RWPE2 (cell line): Measurements from ENCODE around the gene CRACDL.

Source experiments
- ATAC-seq: fragments of 200-7000 bp; cut with Tn5 transposase; 3 replicates; pipeline ENCODE4 v1.9.1; 2021; ENCODE audit warnings: low read depth
- DNase-seq: peaks from one replicate; pipeline ENCODE4 v3.0.0-alpha.2; 2020; ENCODE audit warnings: low spot score
- H3K27ac ChIP-seq: fragments of 450-650 bp; 2 replicates; pipeline ENCODE4 v1.5.1; 2017; ENCODE audit warnings: mild to moderate bottlenecking; ENCODE audit not compliant: poor library complexity, severe bottlenecking
- H3K27me3 ChIP-seq: fragments of 250-450 bp; sonication (Bioruptor Pico); 2 replicates; pipeline ENCODE4 v1.5.1; 2021; ENCODE audit warnings: mild to moderate bottlenecking, moderate library complexity; ENCODE audit not compliant: insufficient read depth, poor library complexity, severe bottlenecking
- H3K36me3 ChIP-seq: fragments of 250-450 bp; sonication (Bioruptor Pico); 2 replicates; pipeline ENCODE4 v1.5.1; 2020; ENCODE audit warnings: low read depth, mild to moderate bottlenecking, moderate library complexity
- H3K4me1 ChIP-seq: fragments of 250-450 bp; sonication (Bioruptor Pico); 2 replicates; pipeline ENCODE4 v1.5.1; 2021; ENCODE audit warnings: mild to moderate bottlenecking, moderate library complexity; ENCODE audit not compliant: insufficient read depth, poor library complexity, severe bottlenecking
- H3K4me3 ChIP-seq: fragments of 250-450 bp; sonication (Bioruptor Pico); 2 replicates; pipeline ENCODE4 v1.5.1; 2021; ENCODE audit warnings: mild to moderate bottlenecking, moderate library complexity; ENCODE audit not compliant: severe bottlenecking
- H3K9me3 ChIP-seq: fragments of 250-450 bp; sonication (Bioruptor Pico); 2 replicates; pipeline ENCODE4 v1.5.1; 2021; ENCODE audit warnings: mild to moderate bottlenecking, moderate library complexity; ENCODE audit not compliant: severe bottlenecking
- TF ChIP-seq, protein P1 (sequence below): fragments of 450-650 bp; IDR thresholded peaks from one replicate; pipeline ENCODE4 v1.5.1; 2017; ENCODE audit warnings: mild to moderate bottlenecking, moderate library complexity; ENCODE audit not compliant: poor library complexity, severe bottlenecking

CRACDL gene

DNA sequence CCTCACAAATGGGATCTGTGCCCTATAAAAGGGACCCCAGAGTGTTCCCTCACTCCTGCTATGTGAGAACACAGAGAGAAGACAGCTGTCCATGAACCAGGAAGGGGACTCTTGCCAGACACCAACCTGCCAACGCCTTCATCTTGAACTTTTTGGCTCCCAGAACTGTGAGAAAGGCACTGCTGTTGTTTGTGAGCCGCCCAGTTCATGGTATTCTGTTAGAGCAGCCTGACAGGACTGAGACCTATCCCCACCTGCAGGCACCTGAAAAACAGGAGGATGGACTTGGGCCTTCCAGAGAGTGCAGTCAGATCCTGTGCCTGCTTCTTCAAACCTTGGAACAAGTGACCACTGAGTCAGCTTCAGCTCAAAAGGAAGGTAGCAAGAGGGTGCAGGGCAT is 51.4 kb downstream of the CRACDL start:
- no peak overlapping the region for H3K27ac ChIP-seq
- no peak for DNase-seq
- TF ChIP-seq, protein P1, sequence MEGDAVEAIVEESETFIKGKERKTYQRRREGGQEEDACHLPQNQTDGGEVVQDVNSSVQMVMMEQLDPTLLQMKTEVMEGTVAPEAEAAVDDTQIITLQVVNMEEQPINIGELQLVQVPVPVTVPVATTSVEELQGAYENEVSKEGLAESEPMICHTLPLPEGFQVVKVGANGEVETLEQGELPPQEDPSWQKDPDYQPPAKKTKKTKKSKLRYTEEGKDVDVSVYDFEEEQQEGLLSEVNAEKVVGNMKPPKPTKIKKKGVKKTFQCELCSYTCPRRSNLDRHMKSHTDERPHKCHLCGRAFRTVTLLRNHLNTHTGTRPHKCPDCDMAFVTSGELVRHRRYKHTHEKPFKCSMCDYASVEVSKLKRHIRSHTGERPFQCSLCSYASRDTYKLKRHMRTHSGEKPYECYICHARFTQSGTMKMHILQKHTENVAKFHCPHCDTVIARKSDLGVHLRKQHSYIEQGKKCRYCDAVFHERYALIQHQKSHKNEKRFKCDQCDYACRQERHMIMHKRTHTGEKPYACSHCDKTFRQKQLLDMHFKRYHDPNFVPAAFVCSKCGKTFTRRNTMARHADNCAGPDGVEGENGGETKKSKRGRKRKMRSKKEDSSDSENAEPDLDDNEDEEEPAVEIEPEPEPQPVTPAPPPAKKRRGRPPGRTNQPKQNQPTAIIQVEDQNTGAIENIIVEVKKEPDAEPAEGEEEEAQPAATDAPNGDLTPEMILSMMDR = no peak
- no peak overlapping the region for H3K4me3 ChIP-seq
- peaks cover 3% of the 10 kb centered on the region for H3K9me3 ChIP-seq
- no peaks in the 10 kb centered on the region for H3K4me1 ChIP-seq
- no peaks in the 10 kb centered on the region for H3K36me3 ChIP-seq
- ATAC-seq = no peak
- H3K27me3 ChIP-seq = no peaks in the 10 kb centered on the region

DNA sequence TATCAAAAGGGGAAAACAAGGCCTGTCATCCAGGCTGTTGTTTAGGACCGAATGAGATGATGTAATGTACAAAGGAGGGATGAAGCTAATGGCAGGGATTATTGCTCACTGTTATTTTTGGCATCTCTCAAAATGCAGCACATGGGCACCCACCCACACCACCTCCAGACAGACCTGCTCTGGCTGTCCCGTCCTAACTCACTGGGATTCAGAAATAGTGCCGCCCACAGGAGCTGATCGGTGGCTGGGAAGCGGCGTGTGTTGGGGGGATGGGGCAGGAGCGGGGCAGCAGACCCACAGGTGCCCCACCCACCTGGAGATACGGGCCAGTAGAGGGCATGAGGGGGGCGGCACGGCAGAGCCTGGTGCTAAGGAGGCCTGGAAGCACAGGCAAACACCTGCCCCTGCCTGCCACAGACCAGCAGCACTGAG is 52.2 kb downstream of the CRACDL start:
- TF ChIP-seq, protein P1 = no peak
- Histone ChIP-seq H3K36me3 (no peaks in the 10 kb centered on the region), H3K4me3 (no peak overlapping the region), H3K9me3 (peaks cover 3% of the 10 kb centered on the region), H3K27me3 (no peaks in the 10 kb centered on the region), H3K4me1 (no peaks in the 10 kb centered on the region), H3K27ac (no peak overlapping the region)
- ATAC-seq = no peak
- DNase-seq = no peak

DNA sequence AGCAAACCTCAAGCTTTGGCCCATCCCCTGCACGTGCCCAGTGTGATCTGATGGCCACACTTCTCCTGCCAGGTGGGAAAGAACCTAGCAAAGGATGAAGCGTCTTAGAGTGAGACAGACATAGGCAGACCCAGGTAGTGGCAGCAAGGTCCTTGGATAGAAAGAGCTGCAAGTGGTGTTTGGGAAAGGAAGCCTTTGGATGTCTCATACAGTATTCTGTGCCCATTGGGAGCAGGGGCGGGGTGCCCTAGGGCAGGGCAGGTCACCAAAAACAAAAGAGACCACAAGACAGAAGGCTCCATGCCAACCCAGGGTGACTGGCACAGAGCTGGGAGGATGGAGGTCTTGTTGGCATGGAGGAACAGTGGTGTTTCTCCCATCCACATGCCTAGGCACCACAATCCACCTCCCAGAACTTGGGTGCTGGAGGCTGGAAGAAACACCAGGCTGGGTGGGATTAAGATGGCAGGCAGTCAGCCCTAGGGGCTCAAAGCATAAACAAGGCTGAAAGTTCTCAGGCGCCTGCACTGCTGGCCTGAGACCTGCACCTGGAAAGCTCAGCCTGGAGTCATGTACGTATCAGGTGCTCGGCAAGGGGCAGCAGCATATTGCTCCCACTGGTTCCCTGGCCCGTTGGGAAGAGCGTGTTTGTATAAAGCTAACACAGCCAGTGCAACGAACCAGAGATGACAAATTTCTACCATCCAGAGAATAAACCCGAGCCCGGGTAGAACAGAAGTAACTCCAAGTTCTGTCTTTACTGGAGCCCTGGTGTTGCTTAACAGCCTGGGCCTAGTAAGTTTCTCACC is 52.9 kb downstream of the CRACDL start:
- no peak overlapping the region for H3K27ac ChIP-seq
- H3K4me1 ChIP-seq = no peaks in the 10 kb centered on the region
- no peaks in the 10 kb centered on the region for H3K27me3 ChIP-seq
- peaks cover 3% of the 10 kb centered on the region for H3K9me3 ChIP-seq
- no peak overlapping the region for H3K4me3 ChIP-seq
- no peak for ATAC-seq
- no peaks in the 10 kb centered on the region for H3K36me3 ChIP-seq
- TF ChIP-seq, protein P1 = no peak
- no peak for DNase-seq

DNA sequence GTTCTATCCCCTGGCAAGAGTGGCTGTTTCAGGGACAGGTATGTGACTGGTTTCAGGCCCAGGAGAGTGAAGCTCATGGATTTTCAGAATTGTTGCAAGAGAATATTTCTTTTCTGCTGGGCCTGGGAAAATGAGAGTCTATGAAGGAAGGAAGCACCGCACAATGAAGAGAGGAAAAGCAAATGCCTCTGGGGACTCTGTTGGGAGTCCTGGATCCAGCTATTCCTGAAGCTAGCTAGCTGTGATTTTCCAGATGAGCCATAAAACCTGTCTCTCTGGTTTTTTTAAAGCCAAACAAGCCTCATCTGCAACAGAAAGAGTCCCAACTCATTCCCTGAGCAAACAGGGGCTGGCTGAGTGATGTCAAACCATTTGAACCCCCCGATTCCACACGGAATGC is 53.7 kb downstream of the CRACDL start:
- Histone ChIP-seq H3K4me1 (no peaks in the 10 kb centered on the region), H3K36me3 (no peaks in the 10 kb centered on the region), H3K27ac (no peak overlapping the region), H3K27me3 (no peaks in the 10 kb centered on the region), H3K9me3 (peaks cover 3% of the 10 kb centered on the region), H3K4me3 (no peak overlapping the region)
- DNase-seq (no peak), ATAC-seq (no peak)
- TF ChIP-seq, protein P1 = no peak

DNA sequence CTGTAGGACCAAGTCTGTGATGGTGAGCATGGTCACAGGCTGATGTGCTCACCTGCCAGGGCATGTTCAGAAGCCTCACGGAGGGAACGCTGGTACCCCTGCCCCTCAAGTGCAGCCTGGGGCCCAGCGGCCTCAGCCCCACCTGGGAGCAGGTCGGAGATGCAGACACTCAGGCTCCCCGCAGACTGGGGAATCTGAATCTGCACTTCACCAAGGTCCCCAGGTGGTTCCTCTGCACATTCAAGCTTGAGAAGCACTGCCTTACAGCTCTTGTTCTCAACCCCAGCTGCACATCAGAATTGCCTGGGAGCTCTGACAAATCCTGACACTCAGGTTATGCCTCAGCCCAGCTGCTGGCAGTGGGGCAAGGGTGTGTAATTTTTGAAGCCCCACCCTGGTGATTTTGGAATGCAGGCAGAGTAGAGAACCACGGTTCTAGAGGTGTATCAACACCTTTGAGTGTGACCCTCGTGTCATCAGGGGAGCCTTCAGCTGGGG is 54.8 kb downstream of the CRACDL start:
- H3K9me3 ChIP-seq = peaks cover 1% of the 10 kb centered on the region
- H3K27ac ChIP-seq = no peak overlapping the region
- TF ChIP-seq, protein P1 = no peak
- H3K27me3 ChIP-seq = no peaks in the 10 kb centered on the region
- H3K4me3 ChIP-seq = no peak overlapping the region
- DNase-seq (no peak), ATAC-seq (no peak)
- no peaks in the 10 kb centered on the region for H3K36me3 ChIP-seq
- H3K4me1 ChIP-seq = no peaks in the 10 kb centered on the region
